GM10248 (cell line): ENCODE measurements around the gene NADSYN1.

Source experiments
- CTCF ChIA-PET: fragments of 300-600 bp; sonication (Branson Sonifier 250); formaldehyde crosslinking; extraction: SDS; loops from one replicate; lab custom pipeline; 2021; ENCODE audit warnings: antibody characterized with exemption; lab: Yijun Ruan, JAX
- POLR2A ChIA-PET: fragments of 350-650 bp; sonication (Branson Sonifier 250); formaldehyde crosslinking; extraction: SDS; loops from one replicate; lab custom pipeline; 2020; ENCODE audit warnings: antibody characterized with exemption; lab: Yijun Ruan, JAX
- DNase-seq: peaks from one replicate; pipeline ENCODE4 v3.0.0; 2012; ENCODE audit errors: extremely low spot score
- TF ChIP-seq, protein P1 (sequence below): IDR thresholded peaks from 2 replicates; pipeline ENCODE4 v1.5.1; 2012; ENCODE audit warnings: mild to moderate bottlenecking, low read depth; ENCODE audit errors: extremely low read depth, missing control alignments, control extremely low read depth

Gene NADSYN1

DNA sequence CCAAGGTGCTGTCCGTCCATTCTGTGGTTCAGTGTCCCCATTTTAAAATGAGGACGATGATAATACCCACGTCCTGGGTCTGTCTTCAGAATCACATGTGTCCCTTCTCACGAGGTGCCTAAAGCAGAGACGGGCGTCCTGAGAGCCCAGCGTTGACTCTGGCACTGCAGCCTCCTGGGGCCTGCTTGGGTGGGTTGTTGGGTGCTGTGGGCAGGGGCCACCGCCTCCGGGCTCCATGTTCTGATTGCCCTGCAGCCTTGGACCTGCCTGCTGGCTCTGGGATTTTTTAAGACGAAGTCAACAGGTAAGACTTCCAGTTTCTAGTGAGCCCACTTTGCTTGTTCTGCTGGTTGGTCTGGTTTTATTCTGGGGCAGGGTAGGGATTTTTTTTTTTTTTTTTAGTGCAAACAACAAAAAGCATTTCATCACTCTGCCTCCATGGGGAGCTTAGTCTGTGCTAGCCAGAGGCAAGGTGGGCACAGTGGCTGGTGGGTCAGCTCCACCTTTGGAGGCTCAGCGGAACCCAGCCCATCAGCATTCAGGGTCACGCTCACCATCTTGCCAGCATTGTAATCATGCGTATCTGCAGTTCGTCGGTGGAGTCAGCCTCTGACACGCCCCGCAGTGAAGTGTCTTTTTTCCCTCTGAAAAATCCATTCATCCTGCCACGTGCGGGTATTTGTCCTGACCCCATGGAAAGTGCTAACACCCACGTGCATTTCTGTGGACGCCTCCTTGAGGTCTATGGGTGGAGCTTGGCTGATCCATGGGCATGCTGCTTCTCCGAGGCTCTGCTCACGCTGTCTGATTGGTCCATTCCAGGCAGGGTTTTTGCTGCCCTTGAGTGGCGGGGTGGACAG, 28.3 kb downstream of the NADSYN1 start:
- ChIA-PET CTCF (no interaction called here), POLR2A (no interaction called here)

DNA sequence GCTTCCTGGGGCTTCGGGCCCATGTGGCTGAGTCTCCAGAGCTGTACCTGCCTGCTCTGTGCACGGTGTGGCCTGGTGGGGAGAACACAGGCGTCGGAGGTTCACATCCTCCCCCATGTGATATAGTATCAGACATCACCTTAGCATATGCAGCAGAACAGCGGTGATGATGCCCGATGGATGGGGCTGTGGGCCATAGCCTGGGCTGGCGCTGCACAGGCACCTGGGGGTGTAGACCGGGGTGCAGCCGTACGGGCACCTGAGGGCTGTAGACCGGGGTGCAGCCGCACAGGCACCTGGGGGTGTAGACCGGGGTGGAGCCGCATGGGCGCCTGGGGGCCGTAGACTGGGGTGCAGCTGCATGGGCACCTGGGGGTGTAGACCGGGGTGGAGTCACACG, 29.2 kb downstream of the NADSYN1 start:
- DNase-seq: no peak
- ChIA-PET POLR2A (no interaction called here), CTCF (no interaction called here)
- TF ChIP-seq, protein P1, sequence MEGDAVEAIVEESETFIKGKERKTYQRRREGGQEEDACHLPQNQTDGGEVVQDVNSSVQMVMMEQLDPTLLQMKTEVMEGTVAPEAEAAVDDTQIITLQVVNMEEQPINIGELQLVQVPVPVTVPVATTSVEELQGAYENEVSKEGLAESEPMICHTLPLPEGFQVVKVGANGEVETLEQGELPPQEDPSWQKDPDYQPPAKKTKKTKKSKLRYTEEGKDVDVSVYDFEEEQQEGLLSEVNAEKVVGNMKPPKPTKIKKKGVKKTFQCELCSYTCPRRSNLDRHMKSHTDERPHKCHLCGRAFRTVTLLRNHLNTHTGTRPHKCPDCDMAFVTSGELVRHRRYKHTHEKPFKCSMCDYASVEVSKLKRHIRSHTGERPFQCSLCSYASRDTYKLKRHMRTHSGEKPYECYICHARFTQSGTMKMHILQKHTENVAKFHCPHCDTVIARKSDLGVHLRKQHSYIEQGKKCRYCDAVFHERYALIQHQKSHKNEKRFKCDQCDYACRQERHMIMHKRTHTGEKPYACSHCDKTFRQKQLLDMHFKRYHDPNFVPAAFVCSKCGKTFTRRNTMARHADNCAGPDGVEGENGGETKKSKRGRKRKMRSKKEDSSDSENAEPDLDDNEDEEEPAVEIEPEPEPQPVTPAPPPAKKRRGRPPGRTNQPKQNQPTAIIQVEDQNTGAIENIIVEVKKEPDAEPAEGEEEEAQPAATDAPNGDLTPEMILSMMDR: no peak

More for the DNA sequence above, 28.3 kb downstream of the NADSYN1 start:
- TF ChIP-seq, protein P1: no peak
- DNase-seq: no peak

DNA sequence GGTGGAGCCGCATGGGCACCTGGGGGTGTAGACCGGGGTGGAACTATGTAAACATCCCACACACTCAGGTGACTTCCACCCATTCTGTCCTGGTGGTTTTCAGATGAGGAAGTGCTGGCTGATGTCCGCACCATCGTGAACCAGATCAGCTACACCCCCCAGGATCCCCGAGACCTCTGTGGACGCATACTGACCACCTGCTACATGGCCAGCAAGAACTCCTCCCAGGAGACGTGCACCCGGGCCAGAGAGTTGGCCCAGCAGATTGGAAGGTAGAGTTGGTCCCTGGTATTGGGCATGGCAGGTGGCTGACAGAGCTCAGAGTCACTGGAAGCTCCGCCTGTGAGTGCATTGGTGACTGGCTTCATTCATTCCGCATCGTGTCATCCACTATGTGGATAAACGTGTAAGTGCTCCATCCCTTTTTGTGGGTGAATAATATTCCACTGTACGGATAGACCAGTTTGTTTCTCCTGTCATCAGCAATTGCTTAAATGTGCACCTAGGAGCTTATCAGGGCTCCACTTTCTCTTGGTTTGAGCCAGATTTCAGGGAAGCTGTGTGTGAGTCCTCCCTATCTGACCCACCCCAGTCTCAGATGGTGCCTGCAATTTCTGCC, 29.9 kb downstream of the NADSYN1 start:
- DNase-seq: no peak
- POLR2A ChIA-PET: no interaction called here
- TF ChIP-seq, protein P1: no peak
- CTCF ChIA-PET: no interaction called here

DNA sequence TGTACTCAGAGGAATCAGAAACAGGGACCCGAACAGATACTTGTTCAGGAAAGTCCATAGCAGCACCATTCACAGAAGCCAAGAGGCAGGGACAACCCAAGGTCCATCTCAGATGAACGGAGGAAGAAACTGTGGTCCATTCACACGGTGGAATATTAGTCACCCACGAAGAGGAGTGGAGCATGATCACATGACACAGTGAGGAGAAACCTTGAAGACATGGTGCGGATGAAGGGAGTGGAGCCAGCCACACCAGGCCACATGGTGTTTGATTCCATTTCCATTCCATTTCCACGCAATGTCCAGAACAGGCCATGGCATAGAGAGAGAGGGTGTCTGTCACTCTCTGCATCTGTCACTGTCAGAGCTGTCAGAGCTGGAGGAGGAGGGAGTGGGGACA, 30.7 kb downstream of the NADSYN1 start:
- no peak for DNase-seq
- ChIA-PET CTCF (no interaction called here), POLR2A (no interaction called here)
- TF ChIP-seq, protein P1: no peak

DNA sequence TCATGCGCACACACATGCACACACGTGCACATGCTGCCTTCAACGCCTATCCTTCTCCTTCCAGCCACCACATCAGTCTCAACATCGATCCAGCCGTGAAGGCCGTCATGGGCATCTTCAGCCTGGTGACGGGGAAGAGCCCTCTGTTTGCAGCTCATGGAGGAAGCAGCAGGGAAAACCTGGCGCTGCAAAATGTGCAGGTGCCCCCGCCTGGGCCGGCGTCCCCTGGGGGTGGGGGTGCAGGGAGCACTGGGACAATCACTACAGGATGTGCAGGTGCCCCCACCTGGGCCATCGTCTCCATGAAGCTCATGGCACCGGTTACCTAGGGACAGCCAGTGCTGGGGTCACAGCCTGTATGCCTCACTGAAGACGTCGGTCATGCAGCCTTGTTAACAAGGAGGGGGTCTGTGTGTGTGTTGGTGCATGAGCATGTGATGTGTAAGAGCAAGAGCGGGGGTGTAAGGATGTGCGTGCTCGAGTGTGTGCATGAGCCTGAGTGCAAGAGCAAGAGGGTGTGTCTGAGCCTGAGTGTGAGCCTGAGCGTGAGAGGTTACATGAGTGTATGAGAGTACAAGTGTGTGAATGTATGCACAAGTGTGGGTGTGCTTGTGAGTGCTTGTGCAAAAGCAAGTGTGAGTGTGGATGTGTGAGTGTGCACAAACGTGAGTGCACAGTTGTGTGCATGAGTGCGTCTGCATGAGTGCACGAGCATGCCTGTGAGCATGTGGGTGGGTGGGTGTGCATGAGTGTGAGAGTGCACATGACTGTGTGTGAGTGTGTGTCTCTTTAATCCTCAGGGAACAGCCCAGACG, 31.5 kb downstream of the NADSYN1 start:
- DNase-seq: no peak
- TF ChIP-seq, protein P1: no peak
- ChIA-PET POLR2A (no interaction called here), CTCF (no interaction called here)

DNA sequence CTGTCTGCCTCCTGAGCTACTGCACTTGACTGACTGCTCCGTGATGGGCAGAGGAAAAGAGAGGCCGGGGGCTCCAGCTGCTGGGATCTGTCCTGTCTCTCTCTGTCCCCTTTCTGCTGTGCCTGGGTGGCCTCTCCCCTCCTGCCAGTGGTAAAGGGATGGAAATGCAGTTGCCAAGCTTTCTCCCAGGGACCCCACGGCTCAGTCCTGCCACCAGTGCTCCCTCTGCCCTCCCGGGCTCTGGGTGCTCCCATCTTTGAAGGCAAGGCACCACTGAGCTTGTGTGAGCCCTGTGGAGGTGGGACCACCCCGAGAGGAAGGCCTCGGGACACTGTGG, 32.0 kb downstream of the NADSYN1 start:
- ChIA-PET POLR2A (no interaction called here), CTCF (no interaction called here)
- DNase-seq: no peak
- TF ChIP-seq, protein P1: no peak
